Measurements from ENCODE around the gene SOX5. TPM values are rescaled to one million over a fixed set of nuclear protein-coding genes. Genes with fewer than 3 reads are reported as not detected.

Gene SOX5
- total and polyA plus RNA-seq, 9 of the 15 experiments (the other 6 are each of a cell fraction or from before 2014, with no cell fraction given): 8.3 to 16.5 (median 11.9) TPM

GRCh38 chr12:23556661-23557060 lies 392.8 kb downstream of the SOX5 start (continued):
- TF ChIP-seq MGA (IDR thresholded peaks at IDR 0.05) (peak; percentile 72), SMAD1 (IDR thresholded peaks at IDR 0.05; ENCODE audit: low read depth, low read length, partially characterized antibody) (no peak), TEAD2 (tag; IDR thresholded peaks at IDR 0.05) (no peak), JUND (IDR thresholded peaks at IDR 0.05; ENCODE audit: borderline replicate concordance, low read depth, low read length) (peak; percentile 37; the same call in 1 of the 2 replicates), JUND (tag; IDR thresholded peaks at IDR 0.05; ENCODE audit: borderline replicate concordance, low read depth, low read length) (no peak; the same call in 2 of the 3 replicates), HOMEZ (CRISPR knock-in tag; IDR thresholded peaks at IDR 0.05) (no peak), ZNF140 (CRISPR knock-in tag; IDR thresholded peaks at IDR 0.05) (no peak), POLR2AphosphoS5 (IDR thresholded peaks at IDR 0.05; ENCODE audit: control insufficient read depth, insufficient read depth, low read depth, low read length) (no peak), POLR2AphosphoS2 (IDR thresholded peaks at IDR 0.05; ENCODE audit: low read length) (no peak), NBN (IDR thresholded peaks at IDR 0.05; ENCODE audit: low read depth) (peak; percentile 32; the same call in 1 of the 2 replicates), NFE2 (IDR thresholded peaks at IDR 0.05; ENCODE audit: low read depth) (0 out of 2 replicates have a peak, but pooled peaks have one; percentile 8), NRF1 (conservative IDR thresholded peaks at IDR 0.05 in 1 of 2, IDR thresholded peaks at IDR 0.05 in 1 of 2) (0 out of 4 replicates have a peak, but pooled peaks of 1 of the 2 experiments have one; percentile 11)
